Esophagus squamous epithelium (tissue), 5 donors: ENCODE data around the gene MUL1. TPM values are rescaled to one million over a fixed set of nuclear protein-coding genes. Genes with fewer than 3 reads are reported as not detected.
"Not testable (repeated sequence)": the region's sequence is repeated elsewhere in the genome, so short reads cannot be mapped to it uniquely, and the experiment has no call there.

Source experiments
- DNase-seq: peaks from one replicate; lab custom pipeline; 2025; lab: John Stamatoyannopoulos, UW
- H3K27ac ChIP-seq, 4 donors: fragments of 200-600 bp; sonication (generic); one replicate each; pipeline ENCODE4 v1.5.1; 2016 to 2019; ENCODE audit warnings: mild to moderate bottlenecking in 1 of 4
- H3K27me3 ChIP-seq, 4 donors: fragments of 200-600 bp; sonication (generic); 1 replicate in 3 of 4; 2 replicates in 1 of 4; pipeline versions ENCODE4 v1.5.1 to v1.6.0; 2017 to 2021; ENCODE audit warnings: antibody characterized with exemption in 1 of 4
- H3K36me3 ChIP-seq, 3 donors: fragments of 200-600 bp; sonication (generic); one replicate each; pipeline ENCODE4 v1.5.1; 2016 to 2019
- H3K4me1 ChIP-seq, 3 donors: fragments of 200-600 bp; sonication (generic); one replicate each; pipeline ENCODE4 v1.5.1; 2017 to 2019
- H3K4me3 ChIP-seq, 4 donors: fragments of 200-600 bp; sonication (generic); 1 replicate in 3 of 4; 2 replicates in 1 of 4; pipeline ENCODE4 v1.5.1; 2016 to 2019; ENCODE audit warnings: mild to moderate bottlenecking in 2 of 4, moderate library complexity in 1 of 4
- H3K9me3 ChIP-seq, 3 donors: fragments of 200-600 bp; sonication (generic); one replicate each; pipeline ENCODE4 v1.5.1; 2016 to 2019
- POLR2A ChIP-seq, 4 donors: fragments of 450-650 bp; IDR thresholded peaks; one replicate each; pipeline ENCODE4 v1.6.1; 2017; ENCODE audit warnings: antibody characterized with exemption in 4 of 4, mild to moderate bottlenecking in 4 of 4, moderate library complexity in 3 of 4
- WGBS, 2 donors: methylation state at CpG; one replicate each; pipeline ENCODE4 v1.1.5; 2018; 5-methylcytosine and 5-hydroxymethylcytosine counted together
- intact Hi-C: fragments of 100-400 bp; cut with DNase I; formaldehyde crosslinking; loops from one replicate; pipeline ENCODE4 v1.15.0; 2022
- total RNA-seq, 4 donors: library from RNA; depleted of rRNA; stranded (reverse); fragments of >200 nt; gene quantifications; one replicate each; pipeline ENCODE4 v1.1.0, GENCODE V29; 2016
- TF ChIP-seq, protein P1 (sequence below), 6 experiments: fragments of 450-650 bp in 4 of 6; fragments of 200-600 bp in 2 of 6; sonication (generic) in 2 of 6; IDR thresholded peaks; one replicate each; pipeline ENCODE4 v1.5.1; 2016 to 2019; ENCODE audit warnings: antibody characterized with exemption in 6 of 6, mild to moderate bottlenecking in 4 of 6, moderate library complexity in 4 of 6
- donor health status: DM: yes; HTN: yes; CAD: no.

The MUL1 gene
- total RNA-seq, 4 donors from 2014 or later: 19.0 to 35.6 (median 26.2) TPM

DNA sequence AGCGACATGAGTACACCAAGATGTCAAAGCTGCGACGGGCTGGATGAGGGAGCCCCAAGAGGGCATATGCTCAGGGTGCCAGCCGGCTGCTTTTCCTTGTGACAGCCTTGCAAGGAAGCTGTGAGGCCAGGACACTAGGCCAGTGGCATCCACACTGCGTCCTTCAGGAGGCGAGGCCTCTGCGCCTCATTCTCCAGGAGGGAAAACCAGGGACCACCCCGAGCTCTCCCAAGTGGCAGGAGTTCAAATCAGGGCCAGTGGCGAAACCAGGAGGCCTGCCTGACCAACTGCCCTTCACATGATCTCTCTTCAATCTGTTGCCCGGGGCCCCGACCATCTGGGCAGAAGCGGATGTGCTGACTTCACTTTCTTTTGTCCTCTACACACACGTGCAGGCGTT lies 8.2 kb downstream of the MUL1 start:
- TF ChIP-seq, protein P1, sequence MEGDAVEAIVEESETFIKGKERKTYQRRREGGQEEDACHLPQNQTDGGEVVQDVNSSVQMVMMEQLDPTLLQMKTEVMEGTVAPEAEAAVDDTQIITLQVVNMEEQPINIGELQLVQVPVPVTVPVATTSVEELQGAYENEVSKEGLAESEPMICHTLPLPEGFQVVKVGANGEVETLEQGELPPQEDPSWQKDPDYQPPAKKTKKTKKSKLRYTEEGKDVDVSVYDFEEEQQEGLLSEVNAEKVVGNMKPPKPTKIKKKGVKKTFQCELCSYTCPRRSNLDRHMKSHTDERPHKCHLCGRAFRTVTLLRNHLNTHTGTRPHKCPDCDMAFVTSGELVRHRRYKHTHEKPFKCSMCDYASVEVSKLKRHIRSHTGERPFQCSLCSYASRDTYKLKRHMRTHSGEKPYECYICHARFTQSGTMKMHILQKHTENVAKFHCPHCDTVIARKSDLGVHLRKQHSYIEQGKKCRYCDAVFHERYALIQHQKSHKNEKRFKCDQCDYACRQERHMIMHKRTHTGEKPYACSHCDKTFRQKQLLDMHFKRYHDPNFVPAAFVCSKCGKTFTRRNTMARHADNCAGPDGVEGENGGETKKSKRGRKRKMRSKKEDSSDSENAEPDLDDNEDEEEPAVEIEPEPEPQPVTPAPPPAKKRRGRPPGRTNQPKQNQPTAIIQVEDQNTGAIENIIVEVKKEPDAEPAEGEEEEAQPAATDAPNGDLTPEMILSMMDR (IDR thresholded peaks at IDR 0.05): no peak
- no peak for TF ChIP-seq POLR2A (IDR thresholded peaks at IDR 0.05)
- WGBS, 2 donors: 70 to 77% methylated on average over 8 to 12 of the region's 14 CpGs
- peaks cover 30 to 75% (median 37%) of the 10 kb centered on the region in 3 donors for H3K36me3 ChIP-seq
- H3K4me1 ChIP-seq: peaks cover 2 to 32% (median 8%) of the 10 kb centered on the region in 3 donors
- intact Hi-C loops: loop anchor here (10.0 kb wide), 1 partner anchor 125 kb away; no protein-coding TSS in a partner anchor
- H3K27ac ChIP-seq: no peak overlapping the region
- no peak overlapping the region for H3K4me3 ChIP-seq
- H3K9me3 ChIP-seq: no peaks in the 10 kb centered on the region
- no peaks in the 10 kb centered on the region for H3K27me3 ChIP-seq
- DNase-seq: no peak

DNA sequence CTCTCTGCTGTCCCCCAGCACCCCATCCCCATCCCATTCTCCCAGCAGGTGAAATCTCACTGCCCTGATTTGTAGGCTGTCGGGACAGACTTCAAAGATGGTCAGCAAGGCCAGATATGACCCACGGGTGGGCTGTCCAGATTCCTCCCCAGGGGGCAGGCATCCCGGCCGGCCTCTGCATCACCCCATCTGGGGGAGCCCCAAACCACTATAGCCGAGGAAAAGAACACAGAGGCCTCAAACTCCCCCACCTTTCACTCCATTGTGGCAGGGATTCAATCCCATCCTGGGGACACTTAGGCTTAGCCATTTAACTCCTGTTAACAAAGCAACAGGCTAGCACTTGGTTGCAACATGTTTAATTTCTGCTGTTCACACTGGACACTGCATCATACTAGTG lies 8.8 kb downstream of the MUL1 start:
- 56% methylated on average over 5 of the region's 5 CpGs; no CpG with 5 or more reads in 1 of the 2 donors for WGBS, 2 donors
- TF ChIP-seq, protein P1 (IDR thresholded peaks at IDR 0.05): no peak
- no peak for TF ChIP-seq POLR2A (IDR thresholded peaks at IDR 0.05)
- Histone ChIP-seq H3K9me3 (no peaks in the 10 kb centered on the region), H3K36me3 (peaks cover 30 to 69% (median 37%) of the 10 kb centered on the region in 3 donors), H3K27me3 (no peaks in the 10 kb centered on the region), H3K4me1 (peaks cover 8 to 32% (median 14%) of the 10 kb centered on the region in 3 donors), H3K4me3 (no peak overlapping the region), H3K27ac (no peak overlapping the region)
- DNase-seq: no peak
- intact Hi-C loops: loop anchor here (10.0 kb wide), 1 partner anchor 124 kb away; no protein-coding TSS in a partner anchor

DNA sequence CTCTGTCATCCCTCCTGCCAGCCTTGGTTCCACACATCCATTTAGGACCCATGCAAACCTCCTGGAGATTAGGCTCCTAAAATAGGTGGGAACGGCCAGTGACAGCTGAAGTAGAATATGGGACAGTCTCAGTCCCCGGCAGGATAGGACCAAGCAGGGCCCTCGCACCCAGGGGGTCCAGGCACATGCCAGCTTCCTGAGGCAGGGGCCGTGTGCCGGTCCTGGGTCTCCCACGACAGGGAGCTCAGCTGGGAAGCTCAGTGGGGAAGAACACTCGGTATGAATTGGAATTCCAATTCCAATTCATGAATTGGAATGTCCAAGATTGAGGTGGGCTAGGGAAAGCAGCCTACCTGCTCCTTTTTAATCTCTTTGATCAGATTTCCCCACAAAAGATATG lies 9.8 kb downstream of the MUL1 start:
- peaks cover 29 to 59% (median 37%) of the 10 kb centered on the region in 3 donors for H3K36me3 ChIP-seq
- no peak for DNase-seq
- H3K27me3 ChIP-seq: no peaks in the 10 kb centered on the region
- TF ChIP-seq, protein P1 (IDR thresholded peaks at IDR 0.05): no peak
- no peak for TF ChIP-seq POLR2A (IDR thresholded peaks at IDR 0.05)
- WGBS, 2 donors: 80% methylated on average over 6 of the region's 7 CpGs; no CpG with 5 or more reads in 1 of the 2 donors
- H3K4me1 ChIP-seq: peaks cover 14 to 38% (median 17%) of the 10 kb centered on the region in 3 donors
- H3K4me3 ChIP-seq: no peak overlapping the region
- no peak overlapping the region for H3K27ac ChIP-seq
- H3K9me3 ChIP-seq: no peaks in the 10 kb centered on the region
- intact Hi-C loops: loop anchor here (10.0 kb wide), 1 partner anchor 123 kb away; no protein-coding TSS in a partner anchor

GRCh38 chr1:20497506-20497905 lies 10.4 kb downstream of the MUL1 start:
- peaks cover 25 to 53% (median 33%) of the 10 kb centered on the region in 3 donors for H3K36me3 ChIP-seq
- intact Hi-C loops: loop anchor here (10.0 kb wide), 1 partner anchor 123 kb away; no protein-coding TSS in a partner anchor
- H3K27me3 ChIP-seq: no peaks in the 10 kb centered on the region
- H3K4me1 ChIP-seq: peaks cover 14 to 38% (median 17%) of the 10 kb centered on the region in 3 donors
- TF ChIP-seq, protein P1 (IDR thresholded peaks at IDR 0.05): no peak
- no peak for TF ChIP-seq POLR2A (IDR thresholded peaks at IDR 0.05)
- 61 to 69% methylated on average over 6 of the region's 6 CpGs for WGBS, 2 donors
- DNase-seq: no peak
- no peaks in the 10 kb centered on the region for H3K9me3 ChIP-seq
- peak overlapping the region; percentile 21 to 77 (median 56) for H3K27ac ChIP-seq
- no peak overlapping the region for H3K4me3 ChIP-seq

GRCh38 chr1:20496725-20497383 lies 11.1 kb downstream of the MUL1 start:
- intact Hi-C loops: loop anchor here (10.0 kb wide), 1 partner anchor 122 kb away; no protein-coding TSS in a partner anchor
- H3K4me1 ChIP-seq: peaks cover 14 to 38% (median 17%) of the 10 kb centered on the region in 3 donors
- peaks cover 25 to 46% (median 30%) of the 10 kb centered on the region in 3 donors for H3K36me3 ChIP-seq
- not testable (repeated sequence) for H3K27me3 ChIP-seq, H3K9me3 ChIP-seq, DNase-seq, H3K4me3 ChIP-seq
- H3K27ac ChIP-seq: peak overlapping the region; percentile 47 to 77 (median 62)
- 58 to 70% methylated on average over 8 to 10 of the region's 12 CpGs for WGBS, 2 donors
